ENCODE measurements around the gene RPL13. TPM values are rescaled to one million over a fixed set of nuclear protein-coding genes. Genes with fewer than 3 reads are reported as not detected.
A peak's percentile ranks its signal among the peaks of the same experiment; 100 is the strongest.

The RPL13 gene
- total and polyA plus RNA-seq, 2 of the 13 experiments (the other 11 are each of a cell fraction or from before 2014, with no cell fraction given): 2,988 to 4,411 TPM

- TF ChIP-seq ADNP (CRISPR knock-in tag; IDR thresholded peaks at IDR 0.05): peak; percentile 96
- TF ChIP-seq ZNF687 (CRISPR knock-in tag; IDR thresholded peaks at IDR 0.05): peak; percentile 83
- no peak; the same call in 1 of the 2 replicates for TF ChIP-seq ZNF598 (CRISPR knock-in tag; IDR thresholded peaks at IDR 0.05; ENCODE audit: borderline replicate concordance)
- peak; percentile 71 for TF ChIP-seq RAD21 (CRISPR knock-in tag; IDR thresholded peaks at IDR 0.05)
- TF ChIP-seq CHD4 (IDR thresholded peaks at IDR 0.05; ENCODE audit: borderline replicate concordance, low read length): peak; percentile 50; the same call in 1 of the 2 replicates
- peak; percentile 65; the same call in 1 of the 2 replicates for TF ChIP-seq ZNF121 (CRISPR knock-in tag; IDR thresholded peaks at IDR 0.05)
- TF ChIP-seq ZNF749 (CRISPR knock-in tag; IDR thresholded peaks at IDR 0.05; ENCODE audit: borderline replicate concordance): no peak
- TF ChIP-seq CBX5 (CRISPR knock-in tag; IDR thresholded peaks at IDR 0.05; ENCODE audit: borderline replicate concordance): peak; percentile 61; the same call in 1 of the 2 replicates
- no peak for TF ChIP-seq ZNF335 (CRISPR knock-in tag; IDR thresholded peaks at IDR 0.05)
- no peak for TF ChIP-seq FOXK2 (IDR thresholded peaks at IDR 0.05)
- TF ChIP-seq TEAD2 (CRISPR knock-in tag; IDR thresholded peaks at IDR 0.05): no peak
- 0 out of 2 replicates have a peak, but pooled peaks have one; percentile 11 for TF ChIP-seq E2F2 (CRISPR knock-in tag; IDR thresholded peaks at IDR 0.05; ENCODE audit: borderline replicate concordance)
- TF ChIP-seq ZNF710 (CRISPR knock-in tag; IDR thresholded peaks at IDR 0.05; ENCODE audit: borderline replicate concordance): no peak
- TF ChIP-seq ETS1 (CRISPR knock-in tag; IDR thresholded peaks at IDR 0.05): 0 out of 2 replicates have a peak, but pooled peaks have one; percentile 62
- TF ChIP-seq ZNF367 (CRISPR knock-in tag; IDR thresholded peaks at IDR 0.05; ENCODE audit: borderline replicate concordance): peak; percentile 82
- no peak for TF ChIP-seq CSRNP2 (CRISPR knock-in tag; conservative IDR thresholded peaks at IDR 0.05; ENCODE audit: low read depth)
- TF ChIP-seq RFX5 (IDR thresholded peaks at IDR 0.05; ENCODE audit: low read depth, low read length): no peak
- 0 out of 2 replicates have a peak, but pooled peaks have one; percentile 12 for TF ChIP-seq FOXO1 (CRISPR knock-in tag; IDR thresholded peaks at IDR 0.05)
Observed at GRCh38 chr16:89565506-89566372, 5.3 kb downstream of the RPL13 start (continued).
